PC-9 (cell line): ENCODE results near the gene BCAS3.

Experiments used
- CTCF ChIP-seq: fragments of 200-600 bp; sonication (generic); conservative IDR thresholded peaks from 2 replicates; pipeline ENCODE4 v1.6.1; 2017; ENCODE audit warnings: mixed run types, antibody characterized with exemption, mild to moderate bottlenecking, moderate library complexity
- EZH2 ChIP-seq: fragments of 200-600 bp; sonication (generic); IDR thresholded peaks from 2 replicates; pipeline ENCODE4 v1.8.0; 2017; ENCODE audit warnings: antibody characterized with exemption, low read depth

GRCh38 chr17:61175298-61176142 is 497.9 kb downstream of the BCAS3 start:
- no peak for TF ChIP-seq CTCF
- no peak for TF ChIP-seq EZH2
